Adipose tissue (tissue), 3 donors: ENCODE measurements around the gene ZNF853. TPM values are rescaled to one million over a fixed set of nuclear protein-coding genes. Genes with fewer than 3 reads are reported as not detected.
"Not testable (repeated sequence)": the region's sequence is repeated elsewhere in the genome, so short reads cannot be mapped to it uniquely, and the experiment has no call there.

Experiments
- H3K27ac ChIP-seq: one replicate; pipeline ENCODE4 v1.5.1; 2013; ENCODE audit warnings: low read depth, low read length
- WGBS, 3 donors: extraction: QIAGEN DNeasy Blood & Tissue Kit; methylation state at CpG; one replicate each; pipeline ENCODE4 v1.1.7; 2013; 5-methylcytosine and 5-hydroxymethylcytosine counted together
- polyA plus RNA-seq, 3 donors: library from polyadenylated mRNA; stranded (reverse); fragments of 200-250 nt; gene quantifications; one replicate each; pipeline ENCODE4 v1.2.3, GENCODE V29; 2013
- donor health status: healthy with polysubstance abuse.
- donor health status: Bipolar disorder and iron deficiency.
- donor health status: healthy.

ZNF853 gene
- polyA plus RNA-seq, 3 donors: 1.7 to 2.7 (median 2.0) TPM

DNA sequence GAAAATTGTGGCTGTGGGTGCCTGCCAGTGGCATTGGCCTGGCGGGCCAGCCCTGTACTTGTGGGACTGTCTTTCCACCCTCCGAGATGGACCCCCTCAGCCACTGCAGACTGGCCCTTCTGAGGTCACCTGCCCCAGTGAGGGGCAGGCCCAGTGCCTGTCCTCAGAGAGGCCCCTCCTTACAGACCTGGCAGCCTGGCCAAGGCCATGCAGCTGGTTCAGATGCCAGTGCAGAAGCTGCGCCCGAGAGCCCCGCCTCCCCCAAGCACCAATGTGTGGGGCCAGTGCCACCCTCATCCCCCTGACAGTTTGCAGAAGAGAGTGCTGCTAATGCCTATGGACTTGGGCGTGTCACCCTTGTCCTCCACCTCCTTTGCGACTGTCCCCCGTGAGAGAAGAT is 31.7 kb downstream of the ZNF853 start:
- no peak overlapping the region for H3K27ac ChIP-seq
- WGBS, 3 donors: 76 to 92% (median 90%) methylated on average over 8 of the region's 8 CpGs

DNA sequence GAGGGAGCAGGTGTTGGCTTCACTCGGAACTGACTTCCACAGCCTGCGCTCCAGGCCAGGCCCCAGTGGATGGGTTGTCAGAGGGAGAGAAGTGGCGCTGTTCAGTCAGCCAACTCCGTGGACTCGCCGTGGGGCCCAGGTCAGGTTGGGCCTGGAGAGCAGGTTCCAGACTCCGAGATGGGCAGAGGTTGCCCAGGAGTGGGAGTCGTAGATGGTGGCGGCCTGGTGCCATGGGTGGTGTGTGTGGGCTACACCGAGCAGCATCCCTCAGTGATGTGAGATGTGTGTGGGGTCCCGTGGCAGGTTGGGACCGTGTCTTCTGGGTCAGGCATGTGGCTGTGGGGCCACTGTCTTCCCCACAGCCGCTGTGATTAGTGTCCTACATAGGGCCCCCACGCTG is 32.1 kb downstream of the ZNF853 start:
- no peak overlapping the region for H3K27ac ChIP-seq
- 85 to 92% (median 90%) methylated on average over 14 of the region's 14 CpGs for WGBS, 3 donors

DNA sequence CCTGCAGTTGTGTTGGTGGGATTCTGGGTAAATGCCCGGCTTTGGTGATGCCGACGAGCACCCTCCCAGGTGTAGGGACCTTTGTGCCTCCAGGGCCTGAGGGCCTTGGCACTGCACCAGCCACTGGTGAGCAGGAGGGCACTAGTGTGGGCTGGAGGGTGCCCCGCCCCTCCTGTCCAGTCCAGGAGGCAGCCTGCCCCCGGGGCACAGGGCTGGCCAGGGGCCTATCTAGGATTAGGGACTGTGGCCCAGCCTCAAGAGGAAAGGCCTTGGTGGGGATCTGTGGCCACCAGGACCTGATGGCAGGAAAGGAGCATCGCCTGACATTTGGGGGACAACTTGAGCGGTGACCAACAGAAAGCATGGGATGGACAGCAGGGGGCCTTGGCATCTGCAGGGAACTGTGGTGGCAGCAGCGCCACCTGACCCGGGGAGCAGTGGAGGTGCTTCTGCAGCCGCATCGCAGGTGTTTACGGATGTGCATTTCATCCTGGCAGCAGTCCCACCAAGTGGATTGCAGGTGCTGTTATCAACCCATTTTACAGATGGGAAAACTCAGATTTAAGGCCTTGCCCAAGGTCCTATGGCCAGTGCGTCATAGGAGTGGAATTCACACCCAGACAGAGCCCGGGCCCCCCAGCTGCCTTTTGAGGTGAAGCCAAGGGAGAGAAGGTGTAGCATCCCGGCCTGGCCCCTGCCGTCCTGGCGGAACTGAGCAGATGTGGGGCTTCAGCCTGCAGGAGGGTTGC is 32.8 kb downstream of the ZNF853 start:
- WGBS, 3 donors: 94 to 97% (median 94%) methylated on average over 17 of the region's 17 CpGs
- no peak overlapping the region for H3K27ac ChIP-seq

DNA sequence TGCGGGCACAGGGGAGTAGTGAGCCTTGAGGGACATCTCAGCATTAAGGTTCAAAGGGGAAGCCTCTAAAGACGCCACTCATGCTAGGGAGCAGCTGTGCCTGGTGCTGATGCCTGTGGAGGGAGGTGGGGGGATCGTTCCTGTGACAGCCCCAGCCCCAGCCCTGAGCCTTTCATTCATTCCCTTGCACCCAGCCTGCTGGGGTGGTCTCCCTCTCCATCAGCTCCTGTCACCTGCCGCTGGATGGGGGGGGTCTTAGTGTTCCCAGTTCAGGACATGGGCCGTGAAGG is 33.4 kb downstream of the ZNF853 start:
- 91 to 97% (median 95%) methylated on average over 5 of the region's 5 CpGs for WGBS, 3 donors
- no peak overlapping the region for H3K27ac ChIP-seq

DNA sequence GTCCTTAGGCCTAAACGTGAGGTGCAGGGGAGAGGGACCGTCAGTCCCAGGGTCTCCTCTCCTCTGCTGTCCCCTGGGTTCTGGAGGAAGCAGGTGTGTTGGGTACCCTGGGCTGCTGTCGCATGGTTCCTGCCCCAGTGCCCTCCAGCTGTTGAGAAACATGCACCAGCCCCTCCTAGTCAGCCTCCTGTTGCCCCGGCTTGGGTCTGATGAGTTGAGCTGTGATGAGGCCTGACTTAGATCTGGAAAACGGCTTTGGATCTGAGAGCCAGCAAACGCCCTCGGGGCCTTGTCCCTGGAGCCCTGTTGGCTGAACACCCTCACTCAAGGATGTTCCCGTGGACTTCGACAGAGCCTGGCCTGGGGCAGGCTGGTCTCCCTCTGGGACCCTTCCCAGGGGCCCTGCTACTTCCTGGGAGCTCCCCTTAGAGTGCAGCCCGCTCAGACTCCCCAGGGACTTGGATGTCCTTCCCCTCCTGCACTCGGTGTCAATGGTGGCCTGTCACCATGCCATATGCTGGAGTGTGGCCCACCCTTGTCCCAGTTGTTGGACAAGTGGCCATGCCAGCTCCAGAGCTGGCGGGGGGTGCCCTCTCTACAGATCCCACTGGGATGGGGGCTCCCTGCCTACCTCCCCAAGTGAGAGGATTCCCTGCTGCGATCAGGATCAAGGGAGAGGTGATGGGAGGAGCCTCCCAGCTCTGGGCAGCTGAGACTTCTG is 34.0 kb downstream of the ZNF853 start:
- no peak overlapping the region for H3K27ac ChIP-seq
- 80 to 86% (median 84%) methylated on average over 12 to 13 of the region's 13 CpGs for WGBS, 3 donors

DNA sequence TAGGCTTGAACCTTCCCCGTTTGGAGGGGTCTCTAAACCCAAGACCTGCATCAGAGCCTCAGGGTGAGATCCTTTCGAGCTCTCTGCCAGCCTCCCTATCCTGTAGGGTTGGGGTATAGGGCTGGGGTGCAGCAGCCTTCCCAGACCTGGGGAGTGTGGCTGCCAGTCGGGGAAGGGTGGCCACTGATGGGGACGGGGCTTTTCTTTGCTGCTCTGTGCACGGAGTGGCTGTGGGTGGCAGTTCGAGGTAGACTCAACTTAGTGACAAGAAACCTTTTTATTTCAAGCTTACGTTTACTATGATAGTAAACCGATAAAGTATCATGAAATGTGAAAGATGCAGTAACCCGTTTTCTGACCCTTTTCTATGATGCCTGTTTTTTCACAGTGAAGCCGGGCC is 34.7 kb downstream of the ZNF853 start:
- no peak overlapping the region for H3K27ac ChIP-seq
- 96 to 97% (median 96%) methylated on average over 10 of the region's 10 CpGs for WGBS, 3 donors

DNA sequence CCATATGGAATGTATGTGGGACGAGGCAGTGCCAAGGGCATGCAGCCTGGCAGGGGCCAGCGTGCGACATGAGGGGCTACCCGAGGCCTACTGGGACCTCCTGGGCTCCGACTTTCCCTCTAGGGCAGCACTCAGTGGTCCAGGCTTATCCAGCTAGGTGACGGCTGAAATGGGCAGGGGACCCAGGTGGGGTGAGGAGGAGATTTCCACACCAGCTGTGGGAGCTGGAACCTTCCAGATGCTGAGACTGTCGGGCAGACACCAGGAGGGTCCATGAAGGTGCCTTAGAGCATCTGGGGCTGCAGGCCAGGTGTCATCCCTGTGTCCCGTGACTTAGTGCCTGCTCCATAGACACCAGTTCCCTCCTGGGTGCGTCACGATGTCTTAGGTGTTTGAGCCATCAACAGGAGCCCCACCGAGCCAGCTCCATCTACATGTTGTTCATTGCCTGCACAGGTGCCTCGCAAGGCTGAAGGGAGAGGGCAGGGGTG is 35.2 kb downstream of the ZNF853 start:
- WGBS, 3 donors: 96 to 98% (median 98%) methylated on average over 12 of the region's 12 CpGs
- H3K27ac ChIP-seq: no peak overlapping the region

DNA sequence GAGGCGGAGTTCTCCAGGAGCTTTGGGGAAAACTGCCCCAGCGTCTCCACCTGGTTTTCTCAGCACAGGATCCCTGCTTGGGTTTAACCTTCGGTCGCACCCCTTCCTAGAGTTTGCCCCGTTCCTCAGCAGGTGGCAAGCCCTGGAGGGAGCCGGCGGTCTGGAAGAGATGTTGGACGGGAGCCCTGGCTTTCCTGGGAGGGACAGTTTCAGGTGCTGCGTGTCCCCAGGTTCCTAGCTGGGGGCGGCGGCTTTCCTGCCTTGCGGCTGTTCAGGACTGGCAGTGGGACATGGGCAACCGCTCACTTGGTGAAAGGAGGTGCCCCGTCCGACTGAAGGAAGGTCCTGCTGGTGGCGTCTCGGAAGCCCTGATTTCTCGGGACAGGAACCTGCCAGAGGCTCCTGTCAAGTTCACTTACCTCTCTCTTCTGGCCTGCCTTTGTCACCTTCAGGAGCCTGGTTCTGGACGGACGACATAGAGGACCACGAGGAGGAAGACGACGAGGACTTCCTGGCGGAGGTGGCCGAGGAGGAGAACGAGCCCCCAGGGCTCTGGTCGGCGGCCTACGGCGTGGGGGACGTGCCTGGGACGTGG is 36.5 kb downstream of the ZNF853 start:
- 97 to 98% (median 98%) methylated on average over 32 of the region's 32 CpGs for WGBS, 3 donors
- no peak overlapping the region for H3K27ac ChIP-seq

DNA sequence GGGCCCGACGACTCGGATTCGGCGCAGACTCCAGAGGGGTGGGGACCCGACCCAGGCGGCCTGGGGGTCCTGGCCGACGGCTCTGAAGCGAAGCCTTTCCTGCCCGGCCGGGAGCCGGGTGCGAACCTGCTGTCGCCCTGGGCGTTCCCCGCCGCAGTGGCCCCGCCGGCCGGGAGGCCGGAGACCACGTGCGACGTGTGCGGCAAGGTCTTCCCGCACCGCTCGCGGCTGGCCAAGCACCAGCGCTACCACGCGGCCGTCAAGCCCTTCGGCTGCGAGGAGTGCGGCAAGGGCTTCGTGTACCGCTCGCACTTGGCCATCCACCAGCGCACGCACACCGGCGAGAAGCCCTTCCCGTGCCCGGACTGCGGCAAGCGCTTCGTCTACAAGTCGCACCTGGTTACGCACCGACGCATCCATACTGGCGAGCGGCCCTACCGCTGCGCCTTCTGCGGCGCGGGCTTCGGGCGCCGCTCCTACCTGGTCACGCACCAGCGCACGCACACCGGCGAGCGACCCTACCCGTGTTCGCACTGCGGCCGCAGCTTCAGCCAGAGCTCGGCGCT is 37.1 kb downstream of the ZNF853 start:
- no peak overlapping the region for H3K27ac ChIP-seq
- 97 to 98% (median 97%) methylated on average over 75 of the region's 75 CpGs for WGBS, 3 donors

DNA sequence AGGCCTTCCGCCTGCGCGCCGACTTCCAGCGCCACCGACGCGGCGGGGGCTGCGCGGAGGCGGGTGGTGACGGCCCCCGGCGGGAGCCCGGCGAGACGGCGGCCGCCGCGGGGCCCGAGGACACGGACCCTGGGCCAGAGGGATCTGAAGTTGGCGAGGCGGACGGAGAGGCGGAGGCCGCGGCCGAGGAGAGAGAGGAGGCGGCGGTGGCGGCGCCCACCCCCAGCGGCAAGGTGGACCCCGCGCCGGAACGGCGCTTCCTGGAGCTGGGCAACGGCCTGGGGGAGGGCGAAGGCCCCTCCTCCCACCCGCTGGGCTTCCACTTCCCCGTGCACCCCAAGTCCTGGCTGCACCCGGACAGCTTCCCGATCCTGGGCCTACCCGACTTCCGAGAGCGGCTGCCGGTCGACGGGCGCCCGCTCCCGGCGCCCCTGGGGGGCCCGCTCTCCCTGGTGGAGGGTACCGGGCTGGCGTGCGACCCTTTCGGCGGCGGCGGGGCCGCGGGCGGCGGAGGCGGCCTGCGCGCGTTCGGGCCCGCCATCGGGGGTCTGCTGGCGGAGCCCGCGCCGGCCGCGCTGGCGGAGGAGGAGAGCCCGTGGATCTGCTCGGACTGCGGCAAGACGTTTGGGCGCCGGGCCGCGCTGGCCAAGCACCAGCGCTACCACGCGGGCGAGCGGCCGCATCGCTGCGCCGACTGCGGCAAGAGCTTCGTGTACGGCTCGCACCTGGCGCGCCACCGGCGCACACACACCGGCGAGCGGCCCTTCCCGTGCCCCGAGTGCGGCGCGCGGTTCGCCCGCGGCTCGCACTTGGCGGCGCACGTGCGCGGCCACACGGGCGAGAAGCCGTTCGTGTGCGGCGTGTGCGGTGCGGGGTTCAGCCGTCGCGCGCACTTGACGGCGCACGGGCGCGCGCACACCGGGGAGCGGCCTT is 37.9 kb downstream of the ZNF853 start:
- 94 to 95% (median 95%) methylated on average over 120 to 146 of the region's 146 CpGs for WGBS, 3 donors
- no peak overlapping the region for H3K27ac ChIP-seq

DNA sequence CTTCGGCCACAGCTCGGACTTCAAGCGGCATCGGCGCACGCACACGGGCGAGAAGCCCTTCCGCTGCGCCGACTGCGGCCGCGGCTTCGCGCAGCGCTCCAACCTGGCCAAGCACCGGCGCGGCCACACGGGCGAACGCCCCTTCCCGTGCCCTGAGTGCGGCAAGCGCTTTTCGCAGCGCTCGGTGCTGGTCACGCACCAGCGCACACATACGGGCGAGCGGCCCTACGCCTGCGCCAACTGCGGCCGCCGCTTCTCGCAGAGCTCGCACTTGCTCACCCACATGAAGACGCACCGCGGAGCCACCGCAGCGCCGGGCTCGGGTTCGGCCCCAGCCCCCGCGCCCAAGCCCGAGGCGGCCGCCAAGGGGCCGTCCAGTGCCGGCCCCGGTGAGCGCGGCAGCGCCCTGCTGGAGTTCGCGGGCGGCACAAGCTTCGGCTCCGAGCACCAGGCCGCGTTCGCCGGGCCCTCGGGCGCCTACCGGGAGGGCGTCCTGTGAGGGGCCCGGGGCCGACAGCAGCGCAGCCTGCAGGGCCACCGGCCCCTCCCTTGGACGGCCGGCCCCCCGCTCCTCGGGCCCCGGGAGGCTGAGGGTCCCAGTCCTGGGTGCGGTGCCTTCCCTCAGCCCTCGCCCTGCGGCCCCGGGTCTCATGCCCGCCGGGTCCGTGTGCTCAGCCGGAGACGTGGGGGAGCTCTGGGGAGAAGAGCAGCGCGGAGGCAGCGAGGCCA is 38.9 kb downstream of the ZNF853 start:
- 93 to 96% (median 96%) methylated on average over 90 to 94 of the region's 94 CpGs for WGBS, 3 donors
- no peak overlapping the region for H3K27ac ChIP-seq

DNA sequence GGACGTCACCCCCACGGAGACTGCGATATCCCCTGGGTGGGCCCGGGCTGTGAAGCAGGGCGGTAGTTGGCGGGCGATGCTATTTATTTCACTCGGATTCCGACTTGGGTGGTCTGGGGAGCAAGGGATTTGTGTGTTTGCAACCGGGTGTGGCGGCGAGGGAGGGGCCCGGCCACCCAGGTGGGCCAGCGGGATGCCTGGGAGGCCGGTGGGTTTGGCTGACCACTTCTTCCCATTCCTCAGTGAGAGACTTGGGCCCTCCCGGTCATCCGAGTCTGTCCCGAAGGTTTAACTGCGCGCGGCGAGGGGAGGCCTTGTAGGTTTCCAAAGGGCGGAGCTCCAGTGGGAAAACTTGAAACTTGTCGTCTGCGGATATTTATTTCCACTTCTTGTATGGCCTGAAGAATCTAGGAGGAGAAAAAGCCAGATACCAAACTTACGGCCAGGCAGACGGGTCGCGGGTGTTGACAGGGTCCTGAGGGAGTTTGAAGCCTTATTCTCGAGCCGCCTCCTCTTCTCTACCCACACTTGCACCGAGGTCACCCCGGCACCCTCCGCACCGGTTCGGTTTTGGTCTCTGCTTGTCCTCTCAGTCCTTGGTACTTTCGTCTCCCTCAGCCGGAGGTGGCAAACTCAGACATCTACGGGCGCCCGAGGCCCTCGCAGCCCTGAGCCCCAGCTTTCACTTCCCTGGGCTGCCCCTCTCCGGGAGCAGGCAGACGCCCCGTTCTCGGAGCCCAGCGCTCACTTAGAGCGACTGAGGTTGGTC is 39.6 kb downstream of the ZNF853 start:
- H3K27ac ChIP-seq: no peak overlapping the region
- 93 to 96% (median 94%) methylated on average over 48 of the region's 48 CpGs for WGBS, 3 donors

DNA sequence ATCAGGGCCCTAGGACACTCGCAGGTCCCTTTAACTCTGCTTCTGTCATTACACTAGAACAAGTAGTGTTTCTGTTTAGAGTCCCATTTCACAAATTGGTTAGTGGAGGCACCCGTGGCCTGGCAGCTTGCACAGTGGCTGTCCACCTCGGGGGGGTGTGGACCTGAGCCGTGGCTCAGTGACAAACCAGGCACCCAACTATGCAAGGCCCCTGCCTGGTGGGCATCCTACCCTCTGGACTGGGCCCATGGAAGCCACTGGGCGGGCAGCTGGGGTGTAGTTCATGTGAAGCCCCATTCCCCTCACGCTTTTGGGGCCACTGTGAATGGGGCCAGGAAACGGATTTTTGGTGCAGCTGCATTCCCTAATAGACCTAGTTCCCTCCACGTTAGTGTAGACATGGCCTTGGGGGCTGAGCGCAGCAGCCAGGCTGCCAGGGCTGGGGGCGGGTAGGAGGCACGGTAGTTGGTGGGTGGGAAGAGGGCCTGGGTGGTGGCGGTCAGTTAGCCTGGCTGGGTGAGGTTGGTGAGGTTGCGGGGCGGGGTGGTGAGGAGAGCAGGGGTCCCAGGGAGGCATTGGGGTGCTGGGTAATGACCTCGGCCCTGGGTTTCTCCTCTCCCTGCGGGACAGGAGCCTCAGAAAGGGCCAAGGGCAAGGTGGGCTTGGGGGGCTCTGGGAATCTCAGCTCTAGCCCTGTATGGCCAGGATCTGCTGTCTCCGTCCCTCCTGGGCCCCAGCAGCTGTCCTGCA is 40.4 kb downstream of the ZNF853 start:
- H3K27ac ChIP-seq: no peak overlapping the region
- WGBS, 3 donors: 95 to 96% (median 96%) methylated on average over 17 of the region's 17 CpGs

DNA sequence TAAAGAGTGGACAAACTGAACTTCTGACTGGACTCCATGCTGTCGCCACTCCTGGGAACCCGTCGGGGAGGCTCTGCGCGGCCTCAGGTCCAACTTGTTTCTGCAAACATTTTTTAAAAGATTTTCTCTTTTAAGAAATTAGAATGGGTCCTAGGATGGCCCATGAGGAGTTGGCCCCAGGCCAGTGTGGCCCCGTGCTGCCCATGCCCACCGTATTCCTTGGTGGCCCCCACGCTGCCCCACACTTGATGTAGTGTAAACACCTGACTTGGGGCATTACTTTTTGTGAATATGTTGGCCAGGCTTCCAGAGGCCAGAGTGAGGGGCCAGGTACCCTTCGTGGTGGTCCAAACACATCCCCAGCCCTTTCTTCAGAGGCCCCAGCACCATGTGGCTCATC is 41.0 kb downstream of the ZNF853 start:
- WGBS, 3 donors: 97 to 98% (median 98%) methylated on average over 9 of the region's 9 CpGs
- H3K27ac ChIP-seq: no peak overlapping the region

DNA sequence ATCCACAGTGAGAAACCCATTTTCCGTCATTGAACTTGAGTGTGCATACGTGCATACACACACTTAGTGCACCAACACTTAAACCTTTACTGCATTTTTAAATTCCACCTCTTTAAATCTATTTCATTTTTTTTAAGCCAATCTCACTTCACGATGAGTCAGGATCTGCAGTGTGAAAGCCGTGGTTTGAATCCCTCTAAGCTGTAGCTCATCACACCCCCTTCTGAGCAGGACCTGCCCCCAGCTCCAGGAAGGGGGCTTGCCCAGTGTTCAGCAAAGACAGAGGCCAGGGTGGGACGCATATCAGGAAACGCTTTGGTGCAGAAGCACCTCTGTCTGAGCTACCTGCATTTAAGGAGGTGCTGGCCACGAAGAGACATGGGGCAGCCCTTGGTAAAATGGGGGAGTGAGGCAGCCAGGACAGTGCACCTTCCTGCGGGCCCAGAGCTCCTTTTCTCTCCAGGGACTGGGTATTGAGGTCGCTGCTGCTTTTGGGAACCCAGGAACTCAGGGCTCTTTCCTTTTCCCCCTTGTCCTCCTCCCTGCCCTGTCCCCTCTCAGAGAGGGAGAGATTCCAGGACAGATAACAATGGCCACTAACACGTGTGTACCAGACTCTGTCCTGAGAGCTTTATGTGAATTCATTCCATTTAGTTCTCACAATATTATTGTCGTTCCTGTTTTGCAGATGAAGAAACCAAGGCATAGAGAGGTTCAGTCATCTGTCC is 43.4 kb downstream of the ZNF853 start:
- WGBS, 3 donors: 26 to 32% (median 26%) methylated on average over 11 of the region's 11 CpGs
- no peak overlapping the region for H3K27ac ChIP-seq

DNA sequence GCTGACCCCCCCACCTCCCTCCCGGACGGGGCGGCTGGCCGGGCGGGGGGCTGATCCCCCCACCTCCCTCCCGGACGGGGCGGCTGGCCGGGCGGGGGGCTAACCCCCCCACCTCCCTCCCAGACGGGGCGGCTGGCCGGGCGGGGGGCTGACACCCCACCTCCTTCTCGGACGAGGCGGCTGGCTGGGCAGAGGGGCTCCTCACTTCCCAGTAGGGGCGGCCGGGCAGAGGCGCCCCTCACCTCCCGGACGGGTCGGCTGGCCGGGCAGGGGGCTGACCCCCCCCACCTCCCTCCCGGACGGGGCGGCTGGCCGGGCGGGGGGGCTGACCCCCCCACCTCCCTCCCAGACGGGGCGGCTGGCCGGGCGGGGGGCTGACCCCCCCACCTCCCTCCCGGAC is 55.4 kb downstream of the ZNF853 start:
- 96 to 98% methylated on average over 9 to 24 of the region's 34 CpGs; no CpG with 5 or more reads in 1 of the 3 donors for WGBS, 3 donors

More for the DNA sequence above, 55.4 kb downstream of the ZNF853 start:
- not testable (repeated sequence) for H3K27ac ChIP-seq
